ENCODE results near the gene KIRREL3.

- TF ChIP-seq POLR2A (IDR thresholded peaks at IDR 0.05; ENCODE audit: low read depth, low read length) (no peak), EZH2 (IDR thresholded peaks at IDR 0.05; ENCODE audit: borderline replicate concordance, low read depth, low read length, severe bottlenecking) (no peak), POLR2AphosphoS5 (IDR thresholded peaks at IDR 0.05; ENCODE audit: insufficient read depth, low read depth, low read length) (no peak), GATA2 (IDR thresholded peaks at IDR 0.05; ENCODE audit: insufficient read depth, insufficient read length, low read depth, low read length) (no peak), JUN (IDR thresholded peaks at IDR 0.05; ENCODE audit: borderline replicate concordance, insufficient read depth, insufficient read length, low read depth) (no peak)
- TF ChIP-seq, protein P1, sequence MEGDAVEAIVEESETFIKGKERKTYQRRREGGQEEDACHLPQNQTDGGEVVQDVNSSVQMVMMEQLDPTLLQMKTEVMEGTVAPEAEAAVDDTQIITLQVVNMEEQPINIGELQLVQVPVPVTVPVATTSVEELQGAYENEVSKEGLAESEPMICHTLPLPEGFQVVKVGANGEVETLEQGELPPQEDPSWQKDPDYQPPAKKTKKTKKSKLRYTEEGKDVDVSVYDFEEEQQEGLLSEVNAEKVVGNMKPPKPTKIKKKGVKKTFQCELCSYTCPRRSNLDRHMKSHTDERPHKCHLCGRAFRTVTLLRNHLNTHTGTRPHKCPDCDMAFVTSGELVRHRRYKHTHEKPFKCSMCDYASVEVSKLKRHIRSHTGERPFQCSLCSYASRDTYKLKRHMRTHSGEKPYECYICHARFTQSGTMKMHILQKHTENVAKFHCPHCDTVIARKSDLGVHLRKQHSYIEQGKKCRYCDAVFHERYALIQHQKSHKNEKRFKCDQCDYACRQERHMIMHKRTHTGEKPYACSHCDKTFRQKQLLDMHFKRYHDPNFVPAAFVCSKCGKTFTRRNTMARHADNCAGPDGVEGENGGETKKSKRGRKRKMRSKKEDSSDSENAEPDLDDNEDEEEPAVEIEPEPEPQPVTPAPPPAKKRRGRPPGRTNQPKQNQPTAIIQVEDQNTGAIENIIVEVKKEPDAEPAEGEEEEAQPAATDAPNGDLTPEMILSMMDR (IDR thresholded peaks at IDR 0.05; ENCODE audit: extremely low read depth in 1 of 2, insufficient read depth in 1 of 2, low read depth in 1 of 2, low read length in 2 of 2): no peak
- TF ChIP-seq, protein P2, sequence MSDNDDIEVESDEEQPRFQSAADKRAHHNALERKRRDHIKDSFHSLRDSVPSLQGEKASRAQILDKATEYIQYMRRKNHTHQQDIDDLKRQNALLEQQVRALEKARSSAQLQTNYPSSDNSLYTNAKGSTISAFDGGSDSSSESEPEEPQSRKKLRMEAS (IDR thresholded peaks at IDR 0.05; ENCODE audit: insufficient read depth, insufficient read length): no peak
Observed at GRCh38 chr11:126855536-126855935, 145.0 kb downstream of the KIRREL3 start.

All from endothelial cell of umbilical vein (primary cell).